A673 (cell line): ENCODE data around the gene F7. TPM values are rescaled to one million over a fixed set of nuclear protein-coding genes. Genes with fewer than 3 reads are reported as not detected.

Experiments used
- BruUV-seq: library from RNA; stranded (reverse); fragments of 400-500 nt; replicated peaks from 2 replicates; lab custom pipeline; 2021; lab: Mats Ljungman, UMichigan
- CTCF ChIA-PET: fragments of 300-600 bp; sonication (Branson Sonifier 250); formaldehyde crosslinking; loops from one replicate; lab custom pipeline; 2022; ENCODE audit warnings: antibody characterized with exemption; lab: Charles Lee
- POLR2A ChIA-PET: fragments of 300-600 bp; sonication (Branson Sonifier 250); formaldehyde crosslinking; loops from one replicate; lab custom pipeline; 2022; ENCODE audit warnings: antibody characterized with exemption; ENCODE audit not compliant: low non-redundant PET; lab: Charles Lee
- DNase-seq: peaks from one replicate; pipeline ENCODE4 v3.0.0-alpha.2; 2015; ENCODE audit warnings: low spot score
- H3K27ac ChIP-seq: fragments of 200-600 bp; sonication (generic); 2 replicates; pipeline ENCODE4 v1.5.1; 2016; ENCODE audit warnings: mixed run types, low read depth, mild to moderate bottlenecking, mixed read lengths, antibody characterized with exemption, low read length; ENCODE audit not compliant: poor library complexity, severe bottlenecking
- H3K27me3 ChIP-seq: fragments of 200-600 bp; sonication (generic); replicated peaks from 2 replicates; pipeline ENCODE4 v1.6.1; 2017; ENCODE audit warnings: mixed run types, low read depth, mild to moderate bottlenecking, mixed read lengths, antibody characterized with exemption, low read length; ENCODE audit not compliant: insufficient read depth, poor library complexity
- H3K36me3 ChIP-seq: fragments of 200-600 bp; sonication (generic); 2 replicates; pipeline ENCODE4 v1.6.1; 2016; ENCODE audit warnings: mixed run types, mild to moderate bottlenecking, mixed read lengths, antibody characterized with exemption, low read length; ENCODE audit not compliant: insufficient read depth, poor library complexity, severe bottlenecking
- H3K4me1 ChIP-seq: fragments of 200-600 bp; sonication (generic); 2 replicates; pipeline ENCODE4 v1.6.1; 2017; ENCODE audit warnings: mixed run types, mild to moderate bottlenecking, mixed read lengths, antibody characterized with exemption, low read length; ENCODE audit not compliant: insufficient read depth, poor library complexity, severe bottlenecking
- H3K4me3 ChIP-seq: fragments of 200-600 bp; sonication (generic); 2 replicates; pipeline ENCODE4 v1.5.1; 2016; ENCODE audit warnings: low read depth, mixed run types, mild to moderate bottlenecking, mixed read lengths, low read length; ENCODE audit not compliant: poor library complexity, severe bottlenecking
- H3K9me3 ChIP-seq: fragments of 200-600 bp; sonication (generic); 2 replicates; pipeline ENCODE4 v1.6.1; 2016; ENCODE audit warnings: mixed run types, low read depth, mild to moderate bottlenecking, mixed read lengths, antibody characterized with exemption, low read length; ENCODE audit not compliant: poor library complexity, severe bottlenecking
- EZH2 ChIP-seq: fragments of 200-600 bp; sonication (generic); IDR thresholded peaks from 2 replicates; pipeline ENCODE4 v1.6.1; 2017; ENCODE audit warnings: borderline replicate concordance, low read depth, mild to moderate bottlenecking, mixed read lengths, antibody characterized with exemption, low read length; ENCODE audit not compliant: poor library complexity, severe bottlenecking
- intact Hi-C: fragments of 100-400 bp; cut with micrococcal nuclease; formaldehyde crosslinking; loops from one replicate; pipeline ENCODE4 v1.10.0; 2022; ENCODE audit not compliant: unreplicated experiment
- total RNA-seq: library from RNA; stranded (reverse); gene quantifications from 2 replicates; pipeline ENCODE4 v1.2.3, GENCODE V29; 2021
- TF ChIP-seq, protein P1 (sequence below): fragments of 300-800, 200-600 bp; sonication (generic); conservative IDR thresholded peaks from 2 replicates; pipeline ENCODE4 v1.5.1; 2017; ENCODE audit warnings: low read depth, mild to moderate bottlenecking, antibody characterized with exemption, low read length, moderate library complexity, mixed read lengths

Gene F7
- total RNA-seq, 1 experiment from 2014 or later: not detected

DNA sequence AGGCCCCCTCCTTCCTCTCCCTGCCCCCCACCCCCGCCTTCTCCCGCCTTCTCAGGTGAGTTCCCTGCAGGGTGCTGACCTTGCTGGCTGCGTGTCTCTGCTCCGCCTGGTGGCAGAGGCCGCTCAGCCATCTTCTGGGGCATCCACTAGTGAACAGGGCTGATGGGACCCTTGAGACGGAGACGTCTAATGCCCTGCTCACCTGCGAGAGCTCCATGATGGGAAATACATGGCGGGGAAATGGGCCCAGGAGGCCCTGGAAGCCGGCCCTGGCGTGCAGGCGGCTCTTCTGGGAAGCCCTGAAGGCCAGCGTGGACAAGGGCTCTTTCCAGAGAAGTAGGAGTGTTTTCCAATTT, 15.2 kb upstream of the F7 start:
- Histone ChIP-seq H3K36me3 (no peaks in the 10 kb centered on the region), H3K27ac (no peak overlapping the region), H3K27me3 (no peaks in the 10 kb centered on the region), H3K4me3 (no peak overlapping the region), H3K4me1 (no peaks in the 10 kb centered on the region), H3K9me3 (no peaks in the 10 kb centered on the region)
- DNase-seq: no peak
- ChIA-PET CTCF (no interaction called here), POLR2A (no interaction called here)
- intact Hi-C loops: no loop called here
- TF ChIP-seq, protein P1, sequence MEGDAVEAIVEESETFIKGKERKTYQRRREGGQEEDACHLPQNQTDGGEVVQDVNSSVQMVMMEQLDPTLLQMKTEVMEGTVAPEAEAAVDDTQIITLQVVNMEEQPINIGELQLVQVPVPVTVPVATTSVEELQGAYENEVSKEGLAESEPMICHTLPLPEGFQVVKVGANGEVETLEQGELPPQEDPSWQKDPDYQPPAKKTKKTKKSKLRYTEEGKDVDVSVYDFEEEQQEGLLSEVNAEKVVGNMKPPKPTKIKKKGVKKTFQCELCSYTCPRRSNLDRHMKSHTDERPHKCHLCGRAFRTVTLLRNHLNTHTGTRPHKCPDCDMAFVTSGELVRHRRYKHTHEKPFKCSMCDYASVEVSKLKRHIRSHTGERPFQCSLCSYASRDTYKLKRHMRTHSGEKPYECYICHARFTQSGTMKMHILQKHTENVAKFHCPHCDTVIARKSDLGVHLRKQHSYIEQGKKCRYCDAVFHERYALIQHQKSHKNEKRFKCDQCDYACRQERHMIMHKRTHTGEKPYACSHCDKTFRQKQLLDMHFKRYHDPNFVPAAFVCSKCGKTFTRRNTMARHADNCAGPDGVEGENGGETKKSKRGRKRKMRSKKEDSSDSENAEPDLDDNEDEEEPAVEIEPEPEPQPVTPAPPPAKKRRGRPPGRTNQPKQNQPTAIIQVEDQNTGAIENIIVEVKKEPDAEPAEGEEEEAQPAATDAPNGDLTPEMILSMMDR: no peak
- no peak for TF ChIP-seq EZH2
- BruUV-seq: no TSS peak

DNA sequence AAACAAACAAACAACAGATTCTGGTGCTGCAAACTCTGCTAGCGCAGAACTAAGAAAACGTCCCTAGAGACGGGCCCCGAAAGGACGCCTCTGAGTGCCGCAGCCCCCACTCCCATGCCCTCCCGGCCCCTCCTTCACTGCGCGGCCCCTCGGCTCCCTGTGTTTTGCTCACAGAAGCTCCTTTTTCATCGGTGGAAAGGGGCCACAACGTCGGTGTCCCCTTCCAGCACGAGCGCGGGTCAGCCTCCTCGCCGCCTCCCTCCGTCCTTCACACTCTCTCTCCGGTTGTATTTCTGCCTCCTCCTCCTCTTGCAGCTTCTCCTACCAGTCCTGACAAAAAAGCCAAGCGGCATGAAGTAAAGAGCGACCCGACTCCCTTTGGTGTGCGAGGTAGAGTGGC, 14.8 kb upstream of the F7 start:
- no peaks in the 10 kb centered on the region for H3K27me3 ChIP-seq
- ChIA-PET CTCF (no interaction called here), POLR2A (no interaction called here)
- H3K4me3 ChIP-seq: no peak overlapping the region
- no TSS peak for BruUV-seq
- H3K9me3 ChIP-seq: no peaks in the 10 kb centered on the region
- no peak for TF ChIP-seq EZH2
- TF ChIP-seq, protein P1: no peak
- no peaks in the 10 kb centered on the region for H3K36me3 ChIP-seq
- DNase-seq: no peak
- intact Hi-C loops: no loop called here
- no peak overlapping the region for H3K27ac ChIP-seq
- H3K4me1 ChIP-seq: no peaks in the 10 kb centered on the region

DNA sequence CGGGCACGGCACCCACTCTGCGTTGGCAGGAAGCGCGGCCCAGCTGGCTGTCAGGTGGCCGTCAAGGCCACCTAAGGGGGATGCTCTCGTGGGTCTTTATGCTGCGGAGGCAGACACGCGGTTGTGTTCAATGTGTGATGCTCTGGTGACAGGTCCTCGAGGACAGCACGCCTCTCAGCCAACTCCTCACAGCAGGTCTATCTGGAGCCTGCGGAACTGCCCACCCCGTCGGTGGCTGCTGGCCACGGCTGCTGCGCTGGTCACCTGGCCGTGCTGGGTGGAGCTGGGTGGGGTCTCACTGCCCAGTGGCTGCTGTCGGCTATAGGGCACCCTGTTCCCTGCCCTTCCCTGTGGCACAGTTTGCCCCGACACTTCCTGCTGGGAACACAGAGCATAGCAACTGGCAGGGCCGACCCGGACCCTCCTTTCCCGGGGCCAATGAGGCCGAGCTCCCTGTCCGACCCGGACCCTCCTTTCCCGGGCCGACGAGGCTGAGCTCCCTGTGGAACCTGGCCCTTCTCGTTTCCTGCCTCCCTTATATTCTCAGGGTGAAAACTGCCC, 14.3 kb upstream of the F7 start:
- Histone ChIP-seq H3K4me1 (no peaks in the 10 kb centered on the region), H3K27me3 (no peaks in the 10 kb centered on the region), H3K36me3 (no peaks in the 10 kb centered on the region), H3K4me3 (no peak overlapping the region), H3K27ac (no peak overlapping the region), H3K9me3 (no peaks in the 10 kb centered on the region)
- intact Hi-C loops: no loop called here
- POLR2A ChIA-PET: no interaction called here
- no peak for DNase-seq
- CTCF ChIA-PET: no interaction called here
- no TSS peak for BruUV-seq
- no peak for TF ChIP-seq EZH2
- TF ChIP-seq, protein P1: no peak
